HG02759 (cell line): ENCODE results near the gene EPHA5.

Experiments used
- ATAC-seq: cut with Tn5 transposase; IDR thresholded peaks from one replicate; pipeline ENCODE4 v1.9.1; 2021; ENCODE audit warnings: mild to moderate bottlenecking, moderate library complexity; ENCODE audit not compliant: unreplicated experiment

The EPHA5 gene

DNA sequence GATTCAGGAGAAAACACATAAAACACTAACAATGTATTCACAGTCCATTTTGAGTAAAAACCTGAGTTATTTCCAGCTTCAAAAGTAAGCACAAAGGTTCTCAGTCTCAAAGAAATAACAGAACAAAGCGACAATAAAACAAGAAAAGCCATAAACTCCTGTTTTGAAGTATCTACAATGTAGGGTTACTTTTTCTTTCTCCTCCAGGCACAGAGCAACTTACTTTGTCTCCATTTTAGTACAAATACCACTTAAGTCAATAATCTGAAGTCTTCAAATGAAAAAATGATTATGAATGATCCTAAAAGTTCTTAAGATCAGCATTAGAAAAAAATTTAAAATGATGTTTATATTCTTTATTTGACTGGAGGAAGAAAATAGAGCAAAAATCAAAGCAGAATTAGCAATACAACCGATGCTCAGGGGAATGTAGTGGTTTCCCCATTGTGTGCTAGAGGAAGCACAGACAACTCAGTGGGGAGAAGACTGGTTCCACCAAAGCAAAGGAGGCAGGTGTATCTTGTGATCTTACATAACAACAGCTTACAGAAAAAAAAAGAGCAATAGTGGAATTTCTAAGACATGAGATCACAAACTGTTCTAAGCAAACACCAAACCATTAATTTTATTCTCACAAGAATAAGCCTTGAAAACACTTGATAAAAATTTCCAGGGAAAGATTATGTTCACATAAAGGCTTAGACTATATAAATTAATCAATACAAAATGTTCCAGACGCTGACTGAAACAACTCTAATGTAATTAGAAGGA, 35.1 kb downstream of the EPHA5 start:
- no peak for ATAC-seq

DNA sequence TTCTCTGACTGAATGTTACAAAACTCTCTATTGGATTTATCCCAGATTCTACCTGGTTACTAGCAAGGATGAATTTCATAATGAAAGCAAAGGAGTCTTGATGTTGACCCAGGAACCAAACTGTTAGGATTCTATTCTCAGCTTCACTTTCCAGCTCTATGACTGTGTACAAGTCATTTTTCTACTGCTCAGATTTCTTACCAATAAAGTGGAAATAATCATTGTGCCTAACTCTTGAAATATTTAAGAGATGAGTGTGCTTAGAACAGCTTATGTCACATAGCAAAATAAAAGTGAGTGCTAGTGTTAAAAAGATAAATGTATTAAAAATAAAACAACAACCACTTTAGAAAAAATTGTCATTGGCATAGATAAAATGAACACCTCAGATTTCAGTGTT, 45.6 kb downstream of the EPHA5 start:
- ATAC-seq = no peak

DNA sequence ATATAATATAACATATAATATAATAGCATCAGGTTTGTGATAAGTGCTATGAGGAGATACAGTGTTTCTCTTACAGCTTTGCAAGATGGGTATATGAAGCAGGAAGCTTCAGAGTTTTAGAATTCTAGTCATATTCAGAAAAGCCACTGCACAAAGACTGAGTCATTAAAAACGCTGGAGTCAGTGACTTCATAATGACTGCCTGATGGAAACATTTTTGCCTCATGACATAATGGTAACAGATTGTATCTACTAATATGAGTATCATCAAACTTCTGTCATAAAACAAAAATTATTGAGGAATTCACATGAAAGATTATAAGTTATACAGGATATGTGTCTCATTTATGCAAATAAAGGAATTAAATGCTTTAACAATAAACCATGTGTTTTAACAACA, 46.8 kb downstream of the EPHA5 start:
- ATAC-seq = no peak

DNA sequence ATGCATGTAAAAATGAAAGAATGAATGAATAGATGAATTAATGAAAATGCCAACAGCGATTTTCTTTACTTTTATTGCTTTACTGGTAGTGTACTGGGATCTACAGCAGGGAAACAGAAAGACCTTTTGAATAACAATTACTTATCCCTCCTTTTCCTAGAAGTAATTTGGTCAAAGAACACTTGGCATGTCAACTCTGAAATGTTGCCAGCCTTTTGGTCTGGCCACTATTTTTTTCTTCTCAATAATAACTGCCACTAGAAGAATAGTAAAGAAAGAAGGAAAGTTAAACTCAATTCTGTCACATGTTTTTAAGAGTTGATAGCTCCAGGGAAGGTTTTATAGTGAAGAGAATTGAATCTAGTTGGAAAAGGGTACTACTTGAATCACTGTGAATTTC, 52.9 kb downstream of the EPHA5 start:
- ATAC-seq = no peak

DNA sequence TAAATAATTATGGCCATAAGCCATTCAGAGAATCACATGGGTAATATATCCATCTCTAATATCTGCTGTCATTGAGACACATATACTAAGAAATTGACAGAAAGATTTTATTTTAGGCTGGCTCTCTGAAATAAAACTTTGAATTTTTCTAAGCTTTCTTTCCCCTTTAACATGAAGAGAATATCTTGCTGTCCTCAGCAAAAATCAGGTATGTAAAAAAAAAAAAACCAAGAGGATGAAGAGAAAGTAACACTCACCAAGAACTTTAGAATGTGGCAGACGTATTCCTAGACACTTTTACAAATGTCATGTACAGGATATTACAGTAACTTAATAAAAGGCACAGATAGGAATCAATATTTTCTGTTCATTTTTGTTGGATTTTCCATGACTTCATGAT, 65.8 kb downstream of the EPHA5 start:
- ATAC-seq = no peak

DNA sequence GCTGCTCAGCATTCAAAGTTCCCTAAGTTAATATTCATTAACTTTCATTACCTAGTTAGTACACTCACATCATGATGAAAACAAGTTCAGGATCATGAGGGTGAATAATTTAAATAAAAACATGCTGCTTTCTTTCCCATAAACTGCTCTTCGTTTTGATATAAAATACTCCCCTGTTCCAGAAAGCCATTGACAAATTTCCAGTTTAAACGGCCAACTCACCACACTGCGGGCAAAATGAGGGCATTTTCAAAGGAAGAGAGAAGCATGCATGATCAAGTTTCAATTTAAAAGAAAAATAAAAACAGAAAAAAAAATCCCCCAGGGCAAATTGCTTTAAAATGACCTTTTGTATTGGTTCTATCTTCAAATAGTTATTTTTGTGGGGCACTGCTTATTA, 69.6 kb downstream of the EPHA5 start:
- no peak for ATAC-seq

DNA sequence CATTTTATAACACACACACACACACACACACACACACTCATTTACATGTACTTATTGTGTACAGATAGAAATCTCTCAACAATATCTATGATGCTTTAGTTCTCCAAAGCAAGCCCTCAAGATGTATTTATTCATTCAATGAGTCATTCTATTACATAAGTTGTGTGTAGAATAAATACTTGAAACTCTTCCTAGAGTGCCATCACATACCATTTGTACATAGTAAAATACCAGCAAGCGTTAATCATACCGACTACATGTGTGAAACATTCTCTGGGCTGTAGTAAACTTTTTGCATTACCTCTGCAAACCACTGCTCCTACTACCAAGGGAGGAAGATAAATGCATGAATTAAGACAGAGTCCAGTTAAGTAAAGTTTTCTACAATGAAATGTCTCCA, 70.9 kb downstream of the EPHA5 start:
- no peak for ATAC-seq

DNA sequence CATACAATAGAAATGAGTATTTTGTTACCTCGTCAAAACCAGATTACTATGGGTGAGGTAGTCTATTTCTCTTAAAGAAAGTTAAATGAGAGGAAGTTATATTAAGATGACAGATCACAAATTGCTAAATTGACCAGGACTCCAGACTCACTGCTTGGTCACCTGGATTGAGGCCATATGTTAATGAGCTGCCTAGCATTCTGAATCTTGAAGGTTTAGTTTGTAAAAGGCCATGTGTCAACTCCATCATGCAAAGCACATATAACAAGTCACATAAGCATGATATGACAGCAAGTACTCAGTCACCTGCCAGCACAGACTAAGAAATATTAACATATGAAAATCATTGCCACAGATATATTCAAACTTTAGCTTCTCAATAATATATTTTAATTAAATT, 72.6 kb downstream of the EPHA5 start:
- no peak for ATAC-seq

DNA sequence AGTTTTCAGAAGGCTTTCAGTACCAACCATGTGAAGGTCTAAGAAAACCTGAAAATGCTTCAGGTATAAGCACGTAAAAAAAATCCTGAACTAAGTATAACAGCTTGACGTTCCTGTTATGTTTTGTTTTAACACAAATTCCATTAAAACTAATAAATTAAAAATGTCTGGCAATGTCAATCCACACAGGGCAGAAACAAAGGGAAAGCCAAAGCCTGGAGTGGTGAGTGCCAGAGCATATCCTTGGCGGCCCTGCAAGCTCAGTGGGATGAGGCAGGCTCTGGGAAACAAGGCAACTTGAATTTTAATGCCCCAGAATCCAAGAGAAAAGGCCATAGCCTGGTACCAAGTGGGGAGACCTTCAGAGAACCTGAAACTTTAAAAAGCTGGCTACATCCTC, 78.2 kb downstream of the EPHA5 start:
- no peak for ATAC-seq

DNA sequence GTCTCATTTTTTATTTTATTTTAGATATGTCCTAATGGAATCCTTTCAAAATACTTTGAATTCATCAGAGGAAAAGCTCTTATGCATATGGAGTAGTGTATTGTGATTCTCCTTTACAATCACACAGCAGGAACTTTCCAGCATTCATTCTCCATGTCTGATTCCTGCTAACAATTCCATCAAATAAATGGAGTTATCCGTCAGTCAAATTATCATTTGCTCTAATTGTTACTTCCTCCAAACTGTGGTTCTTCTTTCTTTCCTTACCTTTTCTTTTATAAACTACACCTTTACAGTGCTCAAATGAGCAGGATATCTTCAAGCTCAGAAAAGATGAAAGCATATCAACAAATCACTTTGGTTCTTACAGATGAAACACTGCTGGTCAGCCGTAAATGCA, 80.4 kb downstream of the EPHA5 start:
- ATAC-seq = no peak

DNA sequence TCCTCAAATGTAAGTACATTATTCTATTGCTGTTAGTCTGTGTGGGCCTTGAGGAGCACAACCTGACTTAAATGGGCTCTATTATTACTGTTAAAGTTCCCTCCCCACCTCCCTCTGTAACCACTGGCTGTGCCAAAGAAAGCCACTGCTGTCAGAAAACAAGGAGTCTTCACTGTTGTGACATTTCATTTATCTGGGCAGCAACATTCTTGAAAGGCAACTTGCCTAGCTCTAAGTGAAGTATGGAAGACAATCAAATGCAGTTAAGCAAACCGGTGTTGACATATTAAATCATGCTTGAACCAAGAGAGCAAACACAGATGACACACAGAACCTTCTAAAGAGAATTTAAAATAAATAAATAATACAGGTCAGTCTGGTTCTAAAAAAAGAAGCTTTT, 81.0 kb downstream of the EPHA5 start:
- no peak for ATAC-seq

DNA sequence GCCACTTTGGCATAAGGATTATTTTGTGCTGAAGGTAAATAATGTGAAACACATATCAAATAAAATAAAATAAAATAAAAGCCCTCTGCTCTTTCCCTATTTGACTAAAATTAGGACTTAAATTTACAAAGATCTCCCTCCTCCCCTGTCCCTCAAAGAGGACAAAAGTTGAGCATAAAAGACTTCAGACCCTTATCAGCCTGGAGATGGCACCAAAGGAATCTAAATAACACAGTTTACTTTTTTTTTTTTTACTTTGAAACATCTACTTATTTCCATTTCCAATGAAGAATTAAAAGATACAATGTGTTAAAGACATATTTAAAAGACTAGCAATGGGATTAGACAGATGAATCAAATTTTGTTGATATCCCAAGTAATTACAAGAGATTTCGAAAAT, 89.7 kb downstream of the EPHA5 start:
- ATAC-seq = no peak

DNA sequence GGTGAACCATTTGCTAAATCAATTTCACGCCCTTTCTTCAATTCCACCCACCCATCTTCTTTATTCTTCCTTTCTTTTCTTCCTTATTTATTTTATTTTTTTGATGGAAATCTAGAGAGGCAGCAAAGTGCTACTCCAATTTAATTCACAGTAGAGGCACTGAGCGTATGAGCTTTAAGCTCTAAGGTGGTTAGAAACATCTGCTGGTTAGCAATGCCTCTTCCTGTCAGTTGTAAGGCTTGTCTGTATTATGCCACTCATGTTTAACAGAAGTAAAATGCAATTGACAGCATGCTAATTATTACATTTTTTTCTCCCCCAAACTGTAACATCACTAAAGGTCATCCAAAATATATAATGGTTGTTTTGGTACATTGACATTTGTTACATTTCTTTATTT, 103.8 kb downstream of the EPHA5 start:
- ATAC-seq = no peak

DNA sequence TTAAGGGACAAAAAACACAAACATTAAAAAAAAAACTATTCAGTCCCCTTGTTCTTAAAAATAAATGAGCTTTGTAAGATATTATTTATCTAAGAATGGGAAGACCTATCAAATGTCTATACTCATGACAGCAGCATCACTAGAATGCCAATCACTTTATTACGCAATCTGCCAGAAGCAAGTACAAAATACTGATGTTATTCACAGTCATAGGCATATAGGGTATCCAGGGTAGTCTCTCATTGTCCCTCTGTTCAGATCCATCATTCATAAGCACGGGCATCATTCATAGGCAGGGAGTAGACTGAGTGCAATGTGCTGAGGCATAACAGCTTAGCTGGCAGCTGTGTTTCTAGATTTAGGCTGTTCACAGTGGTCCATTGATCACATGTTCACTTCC, 109.1 kb downstream of the EPHA5 start:
- no peak for ATAC-seq

DNA sequence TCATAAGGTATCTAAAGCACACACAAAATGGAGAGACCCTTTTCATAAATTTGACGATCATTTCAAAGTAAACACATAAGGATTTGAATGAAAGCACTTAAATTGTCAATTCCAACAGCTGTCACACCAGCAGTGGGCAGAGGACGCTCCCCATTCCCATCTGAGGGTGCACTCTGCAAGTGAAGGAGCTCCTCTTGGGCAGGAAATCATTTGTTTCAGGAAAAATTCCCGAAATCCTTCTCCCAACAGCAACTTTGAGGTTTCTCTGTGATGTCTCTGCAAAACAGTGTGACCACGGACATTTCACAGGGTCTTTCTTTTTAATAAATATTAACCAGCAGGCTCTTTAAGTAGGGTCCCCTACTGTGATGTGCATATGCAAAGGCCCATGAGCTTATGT, 111.0 kb downstream of the EPHA5 start:
- no peak for ATAC-seq

DNA sequence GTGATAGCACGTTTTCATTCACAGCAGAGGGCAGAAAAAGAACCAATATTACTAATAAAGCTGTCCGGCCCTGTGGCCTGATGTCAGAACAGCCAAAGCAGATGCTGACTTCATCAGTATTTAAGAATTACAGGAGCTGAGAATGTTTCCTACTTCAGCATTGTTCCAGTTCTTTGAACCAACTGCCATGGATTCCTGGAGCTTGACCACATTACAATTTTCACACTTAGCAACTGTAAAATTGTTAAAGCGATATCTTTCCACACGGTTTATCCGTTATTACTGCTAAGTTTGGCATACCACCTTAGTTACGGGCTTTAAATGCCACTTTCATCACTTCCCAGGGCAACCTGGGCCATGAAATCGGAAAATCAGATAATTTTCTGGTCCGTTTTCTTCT, 118.2 kb downstream of the EPHA5 start:
- no peak for ATAC-seq

DNA sequence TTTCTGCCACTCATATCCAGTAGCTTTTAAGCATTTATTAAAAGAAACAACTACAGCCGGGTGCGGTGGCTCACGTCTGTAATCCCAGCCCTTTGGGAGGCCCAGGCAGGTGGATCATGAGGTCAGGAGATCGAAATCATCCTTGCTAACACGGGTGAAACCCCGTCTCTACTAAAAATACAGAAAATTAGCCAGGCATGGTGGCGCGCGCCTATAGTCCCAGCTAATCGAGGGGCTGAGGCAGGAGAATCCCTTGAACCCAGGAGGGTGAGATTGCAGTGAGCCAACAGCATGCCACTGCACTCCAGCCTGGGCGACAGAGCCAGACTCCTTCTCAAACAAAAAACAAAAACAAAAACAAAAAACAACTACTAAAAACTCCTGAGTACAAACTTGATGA, 119.8 kb downstream of the EPHA5 start:
- no peak for ATAC-seq

DNA sequence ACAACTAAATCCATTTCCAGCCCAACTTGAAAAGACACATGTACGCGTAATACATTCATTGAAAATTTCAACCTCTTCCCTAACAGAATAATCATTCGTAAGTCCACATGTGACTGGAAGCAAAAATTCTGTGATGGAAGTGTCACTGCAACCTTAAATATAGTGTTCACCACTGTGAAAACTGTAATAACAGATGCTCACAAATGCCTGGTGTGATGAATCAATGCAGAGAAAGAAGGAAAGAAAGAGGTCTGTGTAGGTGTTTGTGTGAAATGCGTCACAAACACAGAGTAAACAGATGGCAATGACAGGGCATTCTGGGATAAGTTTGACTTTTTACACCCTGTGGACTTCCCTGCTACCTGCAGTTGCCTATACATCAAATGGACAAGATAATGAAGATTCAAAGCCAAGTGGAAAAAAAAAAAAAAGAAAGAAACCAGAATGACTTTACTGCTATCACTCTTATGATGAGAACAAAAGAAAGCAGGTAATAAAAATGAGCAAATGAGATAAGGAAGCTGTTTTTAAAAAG, 123.3 kb downstream of the EPHA5 start:
- ATAC-seq = no peak

DNA sequence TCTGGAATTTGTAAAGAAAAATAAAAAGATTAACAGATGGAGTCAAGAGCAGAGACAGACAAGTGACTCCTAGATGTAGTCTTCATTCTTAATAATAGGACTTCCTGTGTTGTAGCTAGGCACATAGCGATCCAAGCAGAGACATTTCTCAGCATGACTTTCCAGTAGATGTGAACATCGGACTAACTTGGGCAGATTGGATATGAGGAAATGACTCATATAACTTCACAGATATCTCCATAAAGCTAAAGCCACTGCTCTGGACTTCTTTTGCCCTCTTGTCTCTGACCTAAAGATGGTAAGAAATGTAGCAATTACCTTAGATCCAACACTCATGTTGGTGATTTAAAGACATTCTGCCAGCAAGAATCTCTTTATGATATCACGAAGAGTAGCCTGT, 131.7 kb downstream of the EPHA5 start:
- no peak for ATAC-seq

DNA sequence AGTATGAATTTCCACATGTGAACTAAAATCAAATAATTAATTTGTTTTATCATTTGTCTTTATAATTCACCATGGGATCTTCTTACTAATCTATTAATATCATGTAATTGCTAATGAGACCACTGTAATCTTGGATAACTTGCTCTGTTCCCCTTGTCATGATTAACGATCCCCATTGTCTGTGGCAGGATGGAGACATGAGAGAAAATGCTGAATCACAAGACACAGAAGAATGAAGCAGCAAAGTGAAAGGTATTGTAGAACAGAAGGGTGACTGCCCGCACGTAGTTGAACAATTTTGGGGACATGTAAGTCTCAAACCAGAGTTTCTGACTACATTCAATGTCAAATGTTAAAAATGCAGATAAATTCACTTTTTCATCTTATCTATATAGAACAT, 135.2 kb downstream of the EPHA5 start:
- no peak for ATAC-seq

DNA sequence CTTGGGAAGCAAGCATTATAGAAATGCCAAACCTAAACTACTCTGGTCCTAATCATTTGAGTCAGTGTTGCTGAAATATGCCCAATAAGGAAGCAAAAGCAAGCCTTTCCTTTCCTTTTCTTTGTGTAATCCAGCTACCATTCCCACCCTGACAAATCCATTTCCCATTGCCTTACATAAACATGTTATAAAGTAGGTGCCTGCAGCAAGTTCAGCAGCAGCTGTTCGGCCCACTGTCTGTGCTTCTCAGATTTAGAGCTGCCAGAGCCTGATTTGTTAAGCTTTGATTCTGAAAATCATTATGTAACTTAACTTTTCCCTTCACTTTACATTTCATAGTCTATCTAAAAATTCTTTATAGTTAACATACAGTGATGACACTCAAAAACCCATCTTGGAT, 148.6 kb downstream of the EPHA5 start:
- no peak for ATAC-seq

DNA sequence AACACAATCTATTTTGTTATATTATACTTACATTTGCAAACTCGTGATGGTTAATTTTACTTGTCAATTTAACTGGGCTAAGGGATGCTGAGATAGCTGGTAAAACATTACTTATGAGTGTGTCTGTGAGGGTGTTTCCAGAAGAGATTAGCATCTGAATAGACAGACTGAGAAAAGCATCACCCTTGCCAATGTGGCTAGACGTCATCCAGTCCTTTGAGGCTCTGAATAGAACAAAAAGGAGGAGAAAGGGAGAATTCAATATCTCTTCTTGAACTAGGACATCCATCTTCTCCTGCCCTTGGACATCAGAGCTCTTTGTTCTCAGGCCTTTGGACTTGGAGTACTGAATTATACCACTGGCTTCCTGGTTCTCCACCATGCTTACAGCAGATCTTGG, 154.6 kb downstream of the EPHA5 start:
- ATAC-seq = no peak

DNA sequence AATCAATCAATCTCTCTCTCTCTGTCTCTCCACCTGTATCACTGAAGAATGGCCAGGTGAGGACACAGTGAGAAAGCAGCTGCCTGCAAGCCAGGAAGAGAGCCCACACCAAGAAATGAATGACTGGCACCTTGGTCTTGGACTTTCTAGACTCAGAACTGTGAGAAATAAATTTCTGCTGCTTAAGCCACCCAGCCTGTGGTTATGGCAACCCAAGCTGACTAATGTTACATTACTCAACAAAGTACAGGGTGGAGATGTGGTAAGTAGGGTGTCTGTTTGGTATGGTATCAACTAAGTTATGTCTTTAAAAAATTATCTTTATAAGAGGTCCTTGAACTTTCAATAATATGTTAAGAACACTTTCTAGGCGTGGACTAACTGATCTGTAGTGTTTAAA, 159.3 kb downstream of the EPHA5 start:
- ATAC-seq = no peak
